ENCODE measurements around the gene SAP130.
"Not testable (repeated sequence)": the region's sequence is repeated elsewhere in the genome, so short reads cannot be mapped to it uniquely, and the experiment has no call there.

Gene SAP130

DNA sequence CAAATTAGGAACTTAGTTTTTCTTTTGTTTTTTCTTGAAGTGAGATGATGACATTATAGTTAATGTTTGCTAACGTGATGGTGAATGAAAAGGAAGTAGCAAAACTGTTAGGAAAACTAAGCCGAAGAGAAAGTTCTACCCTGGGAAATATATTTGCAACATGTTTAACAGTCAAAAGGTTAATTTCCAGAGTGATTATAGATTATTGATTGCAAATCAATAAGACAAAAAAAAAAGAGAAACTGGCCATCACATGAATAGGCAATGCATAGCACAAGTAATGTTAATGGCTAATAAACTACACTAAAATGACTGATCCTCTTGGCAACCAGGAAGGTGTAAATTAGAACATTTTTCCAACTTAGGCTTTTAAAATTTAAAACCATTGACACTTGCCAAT, 116.1 kb downstream of the SAP130 start:
- Histone ChIP-seq H3K14ac (ENCODE audit: low read length) (no peak overlapping the region), H2AFZ (ENCODE audit: low read length) (no peak overlapping the region), H3K36me3 (replicated peaks in 1 of 2; ENCODE audit: control insufficient read depth in 2 of 2, insufficient read depth in 2 of 2, low read length in 2 of 2) (no peaks in the 10 kb centered on the region), H2BK15ac (ENCODE audit: low read length) (no peak overlapping the region), H4K8ac (ENCODE audit: low read depth, low read length) (no peak overlapping the region), H2BK5ac (ENCODE audit: low read length) (no peak overlapping the region), H2AK5ac (ENCODE audit: low read depth, low read length) (no peak overlapping the region), H3K4me2 (ENCODE audit: insufficient read depth, low read length, poor library complexity, severe bottlenecking) (no peak overlapping the region), H3K79me1 (ENCODE audit: low read depth, low read length) (no peaks in the 10 kb centered on the region), H3K4me3 (ENCODE audit: low read length in 2 of 2) (no peak overlapping the region), H3K27me3 (ENCODE audit: control insufficient read depth in 3 of 3, insufficient read depth in 3 of 3, low read depth in 1 of 3, low read length in 3 of 3) (no peaks in the 10 kb centered on the region), H3K4ac (ENCODE audit: low read length) (no peak overlapping the region), H3K4me1 (ENCODE audit: control insufficient read depth in 2 of 2, insufficient read depth in 1 of 2, low read depth in 1 of 2, low read length in 2 of 2) (no peaks in the 10 kb centered on the region), H2BK120ac (ENCODE audit: low read depth, low read length) (no peak overlapping the region), H2BK12ac (ENCODE audit: low read length) (no peak overlapping the region), H3K18ac (ENCODE audit: low read length) (no peak overlapping the region), H3K9me3 (replicated peaks in 1 of 2; ENCODE audit: control insufficient read depth in 2 of 2, insufficient read depth in 1 of 2, low read depth in 1 of 2, low read length in 2 of 2) (peaks cover 0 to 2% of the 10 kb centered on the region in 2 donors), H3K27ac (replicated peaks; ENCODE audit: low read length) (no peak overlapping the region), H3K9ac (ENCODE audit: low read depth, low read length, poor library complexity) (no peak overlapping the region), H3K23ac (ENCODE audit: low read depth, low read length, poor library complexity) (no peak overlapping the region), H4K91ac (ENCODE audit: low read depth, low read length, poor library complexity) (no peak overlapping the region)
- DNase-seq (ENCODE audit: low spot score) = no peak
- WGBS, 2 donors (ENCODE audit: extremely low coverage in 2 of 2, insufficient read length in 2 of 2, insufficient replicate concordance in 1 of 2) = no CpG with 5 or more reads among the region's 2 CpGs

DNA sequence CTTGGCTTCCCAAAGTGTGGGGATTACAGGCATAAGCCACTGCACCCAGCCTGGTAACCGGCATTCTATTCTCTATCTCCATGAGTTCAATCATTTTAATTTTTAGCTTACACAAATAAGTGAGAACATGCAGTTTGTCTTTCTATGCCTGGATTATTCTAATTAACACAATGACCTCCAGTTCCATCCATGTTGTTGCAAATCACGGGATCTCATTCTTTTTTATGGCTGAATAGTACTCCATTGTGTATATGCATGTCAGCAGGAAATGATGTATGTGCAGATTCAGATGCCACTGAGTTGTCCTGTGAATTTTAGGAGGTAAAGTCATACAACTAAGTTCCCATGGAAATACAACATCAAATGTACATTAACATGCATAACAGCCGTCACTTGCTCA, 117.4 kb downstream of the SAP130 start:
- no peak overlapping the region for H3K23ac ChIP-seq (ENCODE audit: low read depth, low read length, poor library complexity)
- H3K9me3 ChIP-seq (replicated peaks in 1 of 2; ENCODE audit: control insufficient read depth in 2 of 2, insufficient read depth in 1 of 2, low read depth in 1 of 2, low read length in 2 of 2) = peaks cover 0 to 2% of the 10 kb centered on the region in 2 donors
- no peak overlapping the region for H2BK12ac ChIP-seq (ENCODE audit: low read length)
- H3K79me1 ChIP-seq (ENCODE audit: low read depth, low read length) = no peaks in the 10 kb centered on the region
- peak overlapping the region in 1 of 2 donors; percentile 41 for H3K4me3 ChIP-seq (ENCODE audit: low read length in 2 of 2)
- no peak overlapping the region for H3K27ac ChIP-seq (replicated peaks; ENCODE audit: low read length)
- no peaks in the 10 kb centered on the region for H3K4me1 ChIP-seq (ENCODE audit: control insufficient read depth in 2 of 2, insufficient read depth in 1 of 2, low read depth in 1 of 2, low read length in 2 of 2)
- no peaks in the 10 kb centered on the region for H3K36me3 ChIP-seq (replicated peaks in 1 of 2; ENCODE audit: control insufficient read depth in 2 of 2, insufficient read depth in 2 of 2, low read length in 2 of 2)
- H2BK120ac ChIP-seq (ENCODE audit: low read depth, low read length) = no peak overlapping the region
- no peak overlapping the region for H2BK15ac ChIP-seq (ENCODE audit: low read length)
- H3K14ac ChIP-seq (ENCODE audit: low read length) = no peak overlapping the region
- no peak overlapping the region for H2BK5ac ChIP-seq (ENCODE audit: low read length)
- H4K91ac ChIP-seq (ENCODE audit: low read depth, low read length, poor library complexity) = no peak overlapping the region
- H3K4me2 ChIP-seq (ENCODE audit: insufficient read depth, low read length, poor library complexity, severe bottlenecking) = no peak overlapping the region
- DNase-seq (ENCODE audit: low spot score) = no peak
- no CpG with 5 or more reads among the region's 3 CpGs for WGBS, 2 donors (ENCODE audit: extremely low coverage in 2 of 2, insufficient read length in 2 of 2, insufficient replicate concordance in 1 of 2)
- no peak overlapping the region for H3K9ac ChIP-seq (ENCODE audit: low read depth, low read length, poor library complexity)
- no peak overlapping the region for H3K4ac ChIP-seq (ENCODE audit: low read length)
- no peak overlapping the region for H2AFZ ChIP-seq (ENCODE audit: low read length)
- H3K18ac ChIP-seq (ENCODE audit: low read length) = no peak overlapping the region
- H2AK5ac ChIP-seq (ENCODE audit: low read depth, low read length) = no peak overlapping the region
- peaks cover 0 to 9% (median 0%) of the 10 kb centered on the region in 3 experiments for H3K27me3 ChIP-seq (ENCODE audit: control insufficient read depth in 3 of 3, insufficient read depth in 3 of 3, low read depth in 1 of 3, low read length in 3 of 3)
- no peak overlapping the region for H4K8ac ChIP-seq (ENCODE audit: low read depth, low read length)

GRCh38 chr2:127909019-127909418, 118.8 kb downstream of the SAP130 start:
- H2BK120ac ChIP-seq (ENCODE audit: low read depth, low read length) = no peak overlapping the region
- no peak overlapping the region for H3K23ac ChIP-seq (ENCODE audit: low read depth, low read length, poor library complexity)
- DNase-seq (ENCODE audit: low spot score) = no peak
- no peak overlapping the region for H3K4me2 ChIP-seq (ENCODE audit: insufficient read depth, low read length, poor library complexity, severe bottlenecking)
- no peak overlapping the region for H2BK15ac ChIP-seq (ENCODE audit: low read length)
- peak overlapping the region in 1 of 2 donors; percentile 15 for H3K4me3 ChIP-seq (ENCODE audit: low read length in 2 of 2)
- no peaks in the 10 kb centered on the region for H3K36me3 ChIP-seq (replicated peaks in 1 of 2; ENCODE audit: control insufficient read depth in 2 of 2, insufficient read depth in 2 of 2, low read length in 2 of 2)
- H4K8ac ChIP-seq (ENCODE audit: low read depth, low read length) = no peak overlapping the region
- no peak overlapping the region for H3K27ac ChIP-seq (replicated peaks; ENCODE audit: low read length)
- no CpG with 5 or more reads among the region's 6 CpGs for WGBS, 2 donors (ENCODE audit: extremely low coverage in 2 of 2, insufficient read length in 2 of 2, insufficient replicate concordance in 1 of 2)
- no peak overlapping the region for H3K9ac ChIP-seq (ENCODE audit: low read depth, low read length, poor library complexity)
- no peak overlapping the region for H2AK5ac ChIP-seq (ENCODE audit: low read depth, low read length)
- no peaks in the 10 kb centered on the region for H3K4me1 ChIP-seq (ENCODE audit: control insufficient read depth in 2 of 2, insufficient read depth in 1 of 2, low read depth in 1 of 2, low read length in 2 of 2)
- H3K4ac ChIP-seq (ENCODE audit: low read length) = no peak overlapping the region
- H3K79me1 ChIP-seq (ENCODE audit: low read depth, low read length) = no peaks in the 10 kb centered on the region
- no peak overlapping the region for H2BK5ac ChIP-seq (ENCODE audit: low read length)
- H2BK12ac ChIP-seq (ENCODE audit: low read length) = no peak overlapping the region
- H3K14ac ChIP-seq (ENCODE audit: low read length) = no peak overlapping the region
- no peak overlapping the region for H4K91ac ChIP-seq (ENCODE audit: low read depth, low read length, poor library complexity)
- peak overlapping the region; percentile 11 for H3K18ac ChIP-seq (ENCODE audit: low read length)
- peaks cover 0 to 2% of the 10 kb centered on the region in 2 donors for H3K9me3 ChIP-seq (replicated peaks in 1 of 2; ENCODE audit: control insufficient read depth in 2 of 2, insufficient read depth in 1 of 2, low read depth in 1 of 2, low read length in 2 of 2)
- H2AFZ ChIP-seq (ENCODE audit: low read length) = no peak overlapping the region
- H3K27me3 ChIP-seq (ENCODE audit: control insufficient read depth in 3 of 3, insufficient read depth in 3 of 3, low read depth in 1 of 3, low read length in 3 of 3) = peaks cover 0 to 10% (median 0%) of the 10 kb centered on the region in 3 experiments

- H2AK5ac ChIP-seq (ENCODE audit: low read depth, low read length); H2BK15ac ChIP-seq (ENCODE audit: low read length); H3K23ac ChIP-seq (ENCODE audit: low read depth, low read length, poor library complexity); H3K18ac ChIP-seq (ENCODE audit: low read length); H3K4me1 ChIP-seq (ENCODE audit: control insufficient read depth in 2 of 2, insufficient read depth in 1 of 2, low read depth in 1 of 2, low read length in 2 of 2); H3K79me1 ChIP-seq (ENCODE audit: low read depth, low read length); H3K9me3 ChIP-seq (replicated peaks in 1 of 2; ENCODE audit: control insufficient read depth in 2 of 2, insufficient read depth in 1 of 2, low read depth in 1 of 2, low read length in 2 of 2); H4K91ac ChIP-seq (ENCODE audit: low read depth, low read length, poor library complexity); H3K14ac ChIP-seq (ENCODE audit: low read length); H3K4me2 ChIP-seq (ENCODE audit: insufficient read depth, low read length, poor library complexity, severe bottlenecking); H3K27ac ChIP-seq (replicated peaks; ENCODE audit: low read length); H3K27me3 ChIP-seq (ENCODE audit: control insufficient read depth in 3 of 3, insufficient read depth in 3 of 3, low read depth in 1 of 3, low read length in 3 of 3); H3K36me3 ChIP-seq (replicated peaks in 1 of 2; ENCODE audit: control insufficient read depth in 2 of 2, insufficient read depth in 2 of 2, low read length in 2 of 2); H2BK12ac ChIP-seq (ENCODE audit: low read length); H3K4me3 ChIP-seq (ENCODE audit: low read length in 2 of 2); DNase-seq (ENCODE audit: low spot score); H3K9ac ChIP-seq (ENCODE audit: low read depth, low read length, poor library complexity); H2BK5ac ChIP-seq (ENCODE audit: low read length); H4K8ac ChIP-seq (ENCODE audit: low read depth, low read length); H2BK120ac ChIP-seq (ENCODE audit: low read depth, low read length); H2AFZ ChIP-seq (ENCODE audit: low read length); H3K4ac ChIP-seq (ENCODE audit: low read length): not testable (repeated sequence)
- WGBS, 2 donors (ENCODE audit: extremely low coverage in 2 of 2, insufficient read length in 2 of 2, insufficient replicate concordance in 1 of 2) = no CpG with 5 or more reads among the region's 12 CpGs
These were observed 120.0 kb downstream of the SAP130 start for GRCh38 chr2:127907733-127908400.

Measured in neuronal stem cell (in vitro differentiated cells).